K562 (cell line): ENCODE measurements around the gene MXRA7. TPM values are rescaled to one million over a fixed set of nuclear protein-coding genes. Genes with fewer than 3 reads are reported as not detected.

Experiments used
- ATAC-seq: fragments of 200-7000 bp; cut with Tn5 transposase; 3 replicates; pipeline ENCODE4 v1.9.1; 2020; ENCODE audit warnings: moderate library complexity
- BruUV-seq: library from RNA; stranded (reverse); fragments of 400-500 nt; replicated peaks from 2 replicates; lab custom pipeline; 2021; lab: Mats Ljungman, UMichigan
- CTCF ChIA-PET: fragments of 300-600 bp; formaldehyde crosslinking; extraction: SDS; loops from one replicate; lab custom pipeline; 2021; ENCODE audit warnings: low intra/inter-chr PET ratio; lab: Yijun Ruan, JAX
- POLR2A ChIA-PET: fragments of 300-600, 350-650 bp; sonication (Branson Sonifier 250); formaldehyde crosslinking; extraction: SDS; loops from one replicate; lab custom pipeline; 2021; ENCODE audit warnings: antibody characterized with exemption, inconsistent platforms; lab: Yijun Ruan, JAX
- DNase-seq, 4 experiments: peaks; one replicate each; pipeline versions ENCODE4 v3.0.0 to v3.0.0-alpha.2; 2011 to 2018; ENCODE audit warnings: low spot score in 3 of 4, mixed read lengths in 3 of 4; ENCODE audit errors: extremely low read depth in 1 of 4
- FAIRE-seq: peaks from 2 replicates; lab custom pipeline; 2011; peaks lifted over from hg19 to GRCh38; lab: Jason Lieb, UNC
- H2AFZ ChIP-seq: 2 replicates; pipeline ENCODE4 v1.6.0; 2011; ENCODE audit warnings: low read depth, low read length, control low read depth, inconsistent platforms
- H3K27ac ChIP-seq: fragments of 200-600 bp; 3 replicates; pipeline ENCODE4 v1.8.0; 2011; ENCODE audit warnings: low read depth, mild to moderate bottlenecking, control low read depth, inconsistent platforms, low read length, moderate library complexity, mixed read lengths; ENCODE audit errors: extremely low read depth
- H3K27me3 ChIP-seq, 2 experiments: fragments of 300-600 bp in 1 of 2; 2 replicates in 1 of 2; 3 replicates in 1 of 2; pipeline versions ENCODE4 v1.6.0 to v1.8.0; 2011; ENCODE audit warnings: inconsistent platforms in 2 of 2, low read length in 2 of 2, mild to moderate bottlenecking in 1 of 2, mixed read lengths in 1 of 2, moderate library complexity in 1 of 2; ENCODE audit not compliant: control insufficient read depth in 2 of 2, insufficient read depth in 2 of 2
- H3K36me3 ChIP-seq: fragments of 300-600 bp; 3 replicates; pipeline ENCODE4 v1.8.0; 2011; ENCODE audit warnings: mild to moderate bottlenecking, low read length, inconsistent platforms; ENCODE audit not compliant: control insufficient read depth, insufficient read depth
- H3K4me1 ChIP-seq, 2 experiments: fragments of 200-600 bp in 1 of 2; replicated peaks in 1 of 2; 2 replicates in 1 of 2; 3 replicates in 1 of 2; pipeline versions ENCODE4 v1.5.1 to v1.8.0; 2011; ENCODE audit warnings: inconsistent platforms in 2 of 2, low read length in 2 of 2, mild to moderate bottlenecking in 1 of 2, mixed read lengths in 1 of 2, moderate library complexity in 1 of 2; ENCODE audit not compliant: control insufficient read depth in 2 of 2, insufficient read depth in 2 of 2
- H3K4me2 ChIP-seq: 2 replicates; pipeline ENCODE4 v1.6.1; 2011; ENCODE audit warnings: low read length, control low read depth, inconsistent platforms, mixed read lengths; ENCODE audit not compliant: insufficient read depth
- H3K4me3 ChIP-seq: fragments of 200-600 bp; sonication (generic), shearing (Covaris generic); 2 replicates; pipeline ENCODE4 v1.5.1; 2016; ENCODE audit warnings: control low read depth, inconsistent platforms
- H3K79me2 ChIP-seq: fragments of 200-600 bp; 3 replicates; pipeline ENCODE4 v1.8.0; 2011; ENCODE audit warnings: low read length, inconsistent platforms; ENCODE audit not compliant: control insufficient read depth, insufficient read depth
- H3K9ac ChIP-seq, 2 experiments: 2 replicates each; pipeline versions ENCODE4 v1.6.0 to v1.6.1; 2011; ENCODE audit warnings: low read depth in 2 of 2, low read length in 2 of 2, control low read depth in 1 of 2, inconsistent platforms in 1 of 2, mild to moderate bottlenecking in 1 of 2, mixed read lengths in 1 of 2; ENCODE audit not compliant: insufficient read depth in 1 of 2
- H3K9me1 ChIP-seq: one replicate; pipeline ENCODE4 v1.6.0; 2011; ENCODE audit warnings: inconsistent platforms, mild to moderate bottlenecking, low read length, moderate library complexity; ENCODE audit not compliant: control insufficient read depth, insufficient read depth
- H3K9me3 ChIP-seq: replicated peaks from 2 replicates; pipeline ENCODE4 v1.5.1; 2011; ENCODE audit warnings: low read depth, low read length, inconsistent platforms; ENCODE audit not compliant: control insufficient read depth, insufficient read depth
- H4K20me1 ChIP-seq: replicated peaks from 2 replicates; pipeline ENCODE4 v1.6.1; 2011; ENCODE audit warnings: low read length, inconsistent platforms, mixed read lengths; ENCODE audit not compliant: control insufficient read depth, insufficient read depth
- ESRRA ChIP-seq: fragments of 450-650 bp; IDR thresholded peaks from 2 replicates; pipeline ENCODE4 v1.6.1; 2014; ENCODE audit warnings: low read depth, mild to moderate bottlenecking, moderate library complexity, borderline replicate concordance
- GATA2 ChIP-seq: sonication (generic); formaldehyde crosslinking; IDR thresholded peaks from 2 replicates; pipeline ENCODE4 v1.4.0; 2020; ENCODE audit warnings: mild to moderate bottlenecking, missing genetic modification reagents
- HMGN3 ChIP-seq: IDR thresholded peaks from 2 replicates; pipeline ENCODE4 v1.6.1; 2011; ENCODE audit warnings: borderline replicate concordance, low read depth, mild to moderate bottlenecking, mixed read lengths, low read length; ENCODE audit not compliant: insufficient read length; ENCODE audit errors: extremely low read depth
- LARP7 ChIP-seq: fragments of 450-650 bp; IDR thresholded peaks from 2 replicates; pipeline ENCODE4 v1.6.1; 2016
- LEF1 ChIP-seq: fragments of 450-650 bp; IDR thresholded peaks from 2 replicates; pipeline ENCODE4 v1.6.1; 2016; ENCODE audit warnings: mild to moderate bottlenecking
- NR1H2 ChIP-seq: sonication (generic); formaldehyde crosslinking; IDR thresholded peaks from 2 replicates; pipeline ENCODE4 v1.4.0; 2020; ENCODE audit warnings: mild to moderate bottlenecking, missing genetic modification reagents
- POLR2AphosphoS2 ChIP-seq: IDR thresholded peaks from 2 replicates; pipeline ENCODE4 v1.6.1; 2012; ENCODE audit warnings: low read length, improper control_type of control experiment
- RFX7 ChIP-seq: fragments of 250-450 bp; sonication (Bioruptor Pico); IDR thresholded peaks from 2 replicates; pipeline ENCODE4 v1.5.1; 2021; ENCODE audit warnings: mild to moderate bottlenecking
- SAFB2 ChIP-seq: fragments of 200-400 bp; formaldehyde crosslinking; IDR thresholded peaks from 2 replicates; pipeline ENCODE4 v1.6.1; 2018; ENCODE audit warnings: borderline replicate concordance, low read length, low read depth, moderate library complexity; ENCODE audit not compliant: severe bottlenecking
- SIRT6 ChIP-seq: IDR thresholded peaks from one replicate; pipeline ENCODE4 v1.6.1; 2012; ENCODE audit warnings: low read depth, mild to moderate bottlenecking, control low read depth, inconsistent platforms, low read length, moderate library complexity
- STAT5B ChIP-seq: fragments of 250-450 bp; sonication (Bioruptor Pico); IDR thresholded peaks from 2 replicates; pipeline ENCODE4 v1.8.0; 2021; ENCODE audit warnings: mild to moderate bottlenecking, inconsistent platforms
- TCF7 ChIP-seq: sonication (generic); IDR thresholded peaks from 2 replicates; pipeline ENCODE4 v1.6.1; 2016; ENCODE audit warnings: antibody characterized with exemption, borderline replicate concordance
- ZBTB1 ChIP-seq: sonication (generic); formaldehyde crosslinking; IDR thresholded peaks from 2 replicates; pipeline ENCODE4 v1.8.1; 2023; ENCODE audit warnings: missing genetic modification reagents, low read depth, mild to moderate bottlenecking, borderline replicate concordance
- ZSCAN32 ChIP-seq: fragments of 450-650 bp; formaldehyde crosslinking; IDR thresholded peaks from 2 replicates; pipeline ENCODE4 v1.4.0; 2020; ENCODE audit warnings: mild to moderate bottlenecking, moderate library complexity
- WGBS: fragments of 100-300 bp; shearing (Covaris generic); methylation state at CpG from one replicate; pipeline ENCODE4 v1.1.6; 2016; ENCODE audit warnings: low coverage, mixed read lengths; ENCODE audit not compliant: insufficient coverage; ENCODE audit errors: missing lambda C conversion rate; 5-methylcytosine and 5-hydroxymethylcytosine counted together
- in situ Hi-C: fragments of 300-500 bp; cut with MboI; formaldehyde crosslinking; loops from 4 replicates; pipeline ENCODE4 v1.15.0; 2018; ENCODE audit warnings: inconsistent platforms, mixed read lengths
- intact Hi-C: fragments of 100-400 bp; cut with micrococcal nuclease; formaldehyde crosslinking; loops from 2 replicates; pipeline ENCODE4 v1.14.2; 2022
- polyA plus RNA-seq, 8 experiments: library from polyadenylated mRNA; depleted of rRNA in 4 of 8; stranded (reverse) in 5 of 8; unstranded in 3 of 8; fragments of >200 nt; fragmentation: Nextera tagmentation in 2 of 8; fragmentation: Illumina TruSeq in 1 of 8; extraction: Ambion mirVana in 2 of 8; extraction: Trizol in 1 of 8; gene quantifications; 2 replicates each; pipeline versions ENCODE4 v1.2.1 to v1.2.3, GENCODE V29; 2011 to 2014; ENCODE audit warnings: inconsistent platforms in 1 of 8, missing spikeins in 1 of 8
- total RNA-seq, 7 experiments: library from RNA; depleted of rRNA in 6 of 7; stranded (reverse); fragments of >200 nt in 6 of 7; fragmentation: Illumina TruSeq in 2 of 7; extraction: Trizol in 2 of 7; gene quantifications; 2 replicates each; pipeline versions ENCODE4 v1.2.1 to v1.2.3, GENCODE V29; 2011 to 2021; ENCODE audit warnings: low replicate concordance in 1 of 7
- TF ChIP-seq, protein P1 (sequence below): fragments of 250-450 bp; sonication (Bioruptor Pico); IDR thresholded peaks from 2 replicates; pipeline ENCODE4 v1.8.0; 2021; ENCODE audit warnings: moderate library complexity, mild to moderate bottlenecking, inconsistent platforms
- TF ChIP-seq, protein P2 (sequence below): fragments of 450-650 bp; IDR thresholded peaks from 2 replicates; pipeline ENCODE4 v1.6.1; 2018; ENCODE audit not compliant: partially characterized antibody
- TF ChIP-seq, protein P3 (sequence below): fragments of 450-650 bp; IDR thresholded peaks from 2 replicates; pipeline ENCODE4 v1.6.1; 2016; ENCODE audit warnings: missing biosample characterization, missing genetic modification characterization

Gene MXRA7
- total and polyA plus RNA-seq, 9 of the 15 experiments (the other 6 are each of a cell fraction or from before 2014, with no cell fraction given), result 2.6 to 38.4 (median 14.3) TPM

DNA sequence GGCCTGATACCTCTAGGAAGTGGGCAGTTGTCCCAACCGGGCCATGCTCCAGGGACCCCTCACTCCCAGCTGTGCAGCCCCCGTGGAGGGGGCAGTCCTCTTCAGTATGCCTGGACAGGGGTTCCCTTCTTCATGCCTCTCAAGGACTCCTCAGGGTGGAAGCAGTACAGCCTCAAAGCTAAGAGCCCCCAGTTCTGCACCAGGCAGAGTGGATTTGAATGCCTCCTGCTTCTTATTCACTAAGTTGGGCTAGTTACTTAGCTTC, 43.3 kb downstream of the MXRA7 start:
- Histone ChIP-seq H4K20me1 (no peaks in the 10 kb centered on the region), H3K9me1 (no peaks in the 10 kb centered on the region), H3K4me3 (no peak overlapping the region), H3K27me3 (no peaks in the 10 kb centered on the region), H3K36me3 (no peaks in the 10 kb centered on the region), H3K9me3 (no peaks in the 10 kb centered on the region), H3K27ac (no peak overlapping the region), H3K9ac (peak overlapping the region in 1 of 2 experiments; percentile 75; a peak in 1 of 4 replicates), H3K4me2 (no peak overlapping the region; the same call in 1 of the 2 replicates), H3K4me1 (peaks cover 26 to 27% of the 10 kb centered on the region in 2 experiments; a peak in 4 of 5 replicates), H3K79me2 (peaks cover 6% of the 10 kb centered on the region; the same call in 2 of the 3 replicates), H2AFZ (peak overlapping the region; percentile 88)
- DNase-seq (peak in 1 of 4 experiments; percentile 5), ATAC-seq (no peak), FAIRE-seq (no peak)
- ChIA-PET POLR2A (interaction anchor here (0.5 to 1.2 kb wide), 3 partner anchors 14 to 1360 kb away, joined by 3 to 4 read pairs (median 4); no protein-coding TSS in a partner anchor), CTCF (no interaction called here)
- no peak for TF ChIP-seq ZSCAN32 (CRISPR knock-in tag)
- TF ChIP-seq, protein P1, sequence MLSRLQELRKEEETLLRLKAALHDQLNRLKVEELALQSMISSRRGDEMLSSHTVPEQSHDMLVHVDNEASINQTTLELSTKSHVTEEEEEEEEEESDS (CRISPR knock-in tag), result no peak
- TF ChIP-seq SIRT6, result no peak
- no peak for TF ChIP-seq GATA2 (CRISPR knock-in tag)
- no peak for TF ChIP-seq ZBTB1 (CRISPR knock-in tag)
- TF ChIP-seq NR1H2 (CRISPR knock-in tag), result no peak
- TF ChIP-seq POLR2AphosphoS2, result no peak
- TF ChIP-seq, protein P2, sequence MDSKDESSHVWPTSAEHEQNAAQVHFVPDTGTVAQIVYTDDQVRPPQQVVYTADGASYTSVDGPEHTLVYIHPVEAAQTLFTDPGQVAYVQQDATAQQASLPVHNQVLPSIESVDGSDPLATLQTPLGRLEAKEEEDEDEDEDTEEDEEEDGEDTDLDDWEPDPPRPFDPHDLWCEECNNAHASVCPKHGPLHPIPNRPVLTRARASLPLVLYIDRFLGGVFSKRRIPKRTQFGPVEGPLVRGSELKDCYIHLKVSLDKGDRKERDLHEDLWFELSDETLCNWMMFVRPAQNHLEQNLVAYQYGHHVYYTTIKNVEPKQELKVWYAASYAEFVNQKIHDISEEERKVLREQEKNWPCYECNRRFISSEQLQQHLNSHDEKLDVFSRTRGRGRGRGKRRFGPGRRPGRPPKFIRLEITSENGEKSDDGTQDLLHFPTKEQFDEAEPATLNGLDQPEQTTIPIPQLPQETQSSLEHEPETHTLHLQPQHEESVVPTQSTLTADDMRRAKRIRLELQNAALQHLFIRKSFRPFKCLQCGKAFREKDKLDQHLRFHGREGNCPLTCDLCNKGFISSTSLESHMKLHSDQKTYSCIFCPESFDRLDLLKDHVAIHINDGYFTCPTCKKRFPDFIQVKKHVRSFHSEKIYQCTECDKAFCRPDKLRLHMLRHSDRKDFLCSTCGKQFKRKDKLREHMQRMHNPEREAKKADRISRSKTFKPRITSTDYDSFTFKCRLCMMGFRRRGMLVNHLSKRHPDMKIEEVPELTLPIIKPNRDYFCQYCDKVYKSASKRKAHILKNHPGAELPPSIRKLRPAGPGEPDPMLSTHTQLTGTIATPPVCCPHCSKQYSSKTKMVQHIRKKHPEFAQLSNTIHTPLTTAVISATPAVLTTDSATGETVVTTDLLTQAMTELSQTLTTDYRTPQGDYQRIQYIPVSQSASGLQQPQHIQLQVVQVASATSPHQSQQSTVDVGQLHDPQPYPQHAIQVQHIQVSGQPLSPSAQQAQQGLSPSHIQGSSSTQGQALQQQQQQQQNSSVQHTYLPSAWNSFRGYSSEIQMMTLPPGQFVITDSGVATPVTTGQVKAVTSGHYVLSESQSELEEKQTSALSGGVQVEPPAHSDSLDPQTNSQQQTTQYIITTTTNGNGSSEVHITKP, result no peak
- no peak for TF ChIP-seq HMGN3
- no peak for TF ChIP-seq STAT5B (CRISPR knock-in tag)
- TF ChIP-seq, protein P3, sequence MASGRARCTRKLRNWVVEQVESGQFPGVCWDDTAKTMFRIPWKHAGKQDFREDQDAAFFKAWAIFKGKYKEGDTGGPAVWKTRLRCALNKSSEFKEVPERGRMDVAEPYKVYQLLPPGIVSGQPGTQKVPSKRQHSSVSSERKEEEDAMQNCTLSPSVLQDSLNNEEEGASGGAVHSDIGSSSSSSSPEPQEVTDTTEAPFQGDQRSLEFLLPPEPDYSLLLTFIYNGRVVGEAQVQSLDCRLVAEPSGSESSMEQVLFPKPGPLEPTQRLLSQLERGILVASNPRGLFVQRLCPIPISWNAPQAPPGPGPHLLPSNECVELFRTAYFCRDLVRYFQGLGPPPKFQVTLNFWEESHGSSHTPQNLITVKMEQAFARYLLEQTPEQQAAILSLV (tag), result no peak
- no peak for TF ChIP-seq LARP7
- no peak for TF ChIP-seq LEF1
- TF ChIP-seq RFX7 (CRISPR knock-in tag), result no peak
- TF ChIP-seq TCF7, result no peak
- TF ChIP-seq ESRRA, result no peak
- TF ChIP-seq SAFB2, result no peak
- WGBS, result 29% methylated on average over 2 of the region's 2 CpGs
- intact Hi-C loops, result no loop called here
- in situ Hi-C loops, result no loop called here
- BruUV-seq, result no TSS peak
